ENCODE data around the gene RUFY3.
"Not testable (repeated sequence)": the region's sequence is repeated elsewhere in the genome, so short reads cannot be mapped to it uniquely, and the experiment has no call there.

RUFY3 gene

GRCh38 chr4:70705183-70706043, 16.4 kb upstream of the RUFY3 start:
- DNase-seq, result peak; percentile 45

DNA sequence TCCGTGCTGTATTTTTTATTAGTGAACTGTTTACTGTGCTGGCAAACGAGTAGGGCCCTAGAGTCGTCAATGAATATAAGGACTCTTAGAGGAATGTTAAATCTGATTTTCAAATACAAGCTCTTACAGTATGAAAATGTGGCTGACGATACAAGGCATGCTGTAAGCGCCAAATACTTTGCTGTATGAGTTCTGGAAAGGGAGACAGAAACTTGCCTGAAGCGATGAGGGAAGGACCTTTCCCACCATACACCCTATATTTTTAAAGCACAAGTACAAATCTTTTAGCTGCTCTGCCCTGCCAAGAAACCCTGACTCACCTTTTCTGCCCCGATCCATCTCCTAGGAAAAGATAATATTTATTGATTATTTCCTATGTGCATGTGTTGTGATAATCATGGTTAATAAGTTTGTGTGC, 15.7 kb upstream of the RUFY3 start:
- DNase-seq, result no peak

DNA sequence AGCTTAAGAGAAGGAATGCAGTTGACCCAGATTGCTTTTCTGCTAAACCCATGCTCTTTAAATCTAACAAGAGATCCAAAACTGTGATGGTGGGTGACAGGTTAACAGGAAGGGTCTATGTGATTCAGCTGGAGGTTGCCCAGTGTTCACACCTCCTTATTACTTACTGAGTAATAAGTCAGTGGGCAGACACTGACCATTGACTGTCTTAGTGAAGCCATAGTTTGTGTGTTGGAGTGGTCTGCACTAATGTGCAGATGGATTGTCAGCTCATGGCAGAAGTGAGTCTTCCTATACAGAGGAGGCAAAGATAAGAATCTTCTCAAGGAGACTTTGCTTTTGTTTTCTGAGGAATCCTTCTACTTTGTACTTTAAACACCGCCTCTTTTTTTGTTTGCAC, 15.2 kb upstream of the RUFY3 start:
- no peak for DNase-seq

GRCh38 chr4:70709611-70710205, 12.1 kb upstream of the RUFY3 start:
- peak; percentile 27 for DNase-seq

- no peak for DNase-seq
Observed at GRCh38 chr4:70711599-70711998, 10.2 kb upstream of the RUFY3 start.

DNA sequence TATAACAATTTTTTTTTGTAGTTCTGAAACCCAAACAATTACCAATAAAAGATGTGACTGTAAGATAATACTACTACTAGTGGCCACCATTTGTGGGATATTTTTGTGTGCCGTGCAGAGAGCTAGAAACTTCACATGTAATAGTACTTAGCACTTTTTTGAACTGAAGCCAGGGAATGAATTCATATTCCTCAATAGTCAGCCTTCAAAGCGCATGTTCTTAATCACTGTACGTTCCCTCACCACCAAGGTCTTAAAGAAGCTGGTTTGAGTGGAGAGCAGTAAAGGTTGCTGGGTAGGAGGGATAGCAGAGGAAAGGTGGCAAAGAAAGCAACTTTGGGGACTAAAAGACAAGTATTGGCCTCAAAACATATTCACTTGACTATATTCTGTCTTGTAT, 9.6 kb upstream of the RUFY3 start:
- DNase-seq, result no peak

DNA sequence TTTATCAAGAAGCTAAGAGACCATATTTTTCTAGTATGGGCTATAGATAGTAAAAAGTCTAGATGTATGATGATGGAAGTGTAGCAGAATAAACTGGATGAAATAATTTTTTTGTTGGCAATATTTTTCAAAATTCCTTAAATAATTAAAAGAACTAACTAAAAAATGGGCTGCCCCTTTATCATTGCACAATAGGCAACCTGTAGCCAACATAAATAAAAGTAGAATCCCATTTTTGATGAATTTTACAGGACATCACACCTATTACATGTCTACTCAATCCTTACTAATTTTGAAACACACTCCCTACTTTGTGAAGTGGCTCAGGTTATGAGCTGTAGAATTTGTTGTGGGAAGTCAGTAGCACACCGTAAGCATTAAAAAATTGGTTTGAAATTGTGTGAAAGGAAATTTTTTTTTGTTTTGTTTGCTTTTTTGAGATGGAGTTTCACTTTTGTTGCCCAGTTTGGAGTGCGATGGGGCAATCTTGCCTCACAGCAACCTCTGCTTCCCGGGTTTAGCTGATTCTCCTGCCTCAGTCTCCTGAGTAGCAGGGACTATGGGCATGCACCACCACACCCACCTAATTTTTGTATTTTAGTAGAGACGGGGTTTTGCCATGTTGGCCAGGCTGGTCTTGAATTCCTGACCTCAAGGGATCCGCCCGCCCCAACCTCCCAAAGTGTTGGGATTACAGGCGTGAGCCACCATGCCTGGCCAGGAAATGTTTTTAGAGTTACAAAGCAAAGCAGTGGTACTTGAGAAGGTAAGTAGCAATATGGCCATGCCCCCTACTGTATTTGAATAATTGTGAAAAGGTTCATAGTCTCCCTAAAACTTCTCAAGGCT, 8.9 kb upstream of the RUFY3 start:
- DNase-seq, result no peak

- no peak for DNase-seq
Observed at GRCh38 chr4:70713453-70714078, 8.2 kb upstream of the RUFY3 start.

DNA sequence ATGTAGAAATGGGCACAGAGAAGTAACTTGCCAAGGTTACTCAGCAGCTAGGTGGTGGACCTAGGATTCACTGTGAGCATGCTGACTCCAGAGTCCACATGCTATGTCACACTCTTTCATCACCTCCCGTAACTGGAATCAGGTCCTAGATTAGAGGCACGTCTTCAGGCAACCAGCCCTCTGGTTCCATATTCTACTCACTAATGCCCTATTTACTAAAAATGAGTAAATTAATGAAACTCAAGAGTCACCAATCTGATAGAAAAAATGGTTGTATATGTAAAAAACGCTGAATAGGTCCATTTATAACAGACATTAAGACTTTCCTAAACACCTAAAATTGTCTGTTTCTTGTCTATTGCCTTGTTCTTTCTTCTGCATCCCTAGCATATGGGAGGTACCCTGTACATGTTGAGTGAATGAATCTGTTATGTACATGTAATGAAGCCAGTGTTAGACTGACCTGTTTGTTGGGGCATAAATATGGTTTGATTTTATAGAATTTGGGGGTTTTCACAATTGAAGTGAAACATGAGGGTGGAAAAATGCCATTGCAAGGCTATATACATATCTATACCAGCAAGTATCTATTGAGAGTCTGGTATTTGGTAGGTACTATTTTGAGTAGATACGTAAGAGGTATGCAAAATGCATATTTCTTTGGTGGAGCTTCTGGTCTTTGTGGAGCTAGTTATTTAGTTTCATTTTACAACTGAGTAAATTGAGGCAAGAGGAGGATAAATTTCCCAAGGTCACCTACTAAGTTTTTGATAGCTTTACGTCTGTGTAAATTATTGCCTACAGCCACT, 7.5 kb upstream of the RUFY3 start:
- no peak for DNase-seq

- DNase-seq, result no peak
Observed at GRCh38 chr4:70715097-70715496, 6.7 kb upstream of the RUFY3 start.

DNA sequence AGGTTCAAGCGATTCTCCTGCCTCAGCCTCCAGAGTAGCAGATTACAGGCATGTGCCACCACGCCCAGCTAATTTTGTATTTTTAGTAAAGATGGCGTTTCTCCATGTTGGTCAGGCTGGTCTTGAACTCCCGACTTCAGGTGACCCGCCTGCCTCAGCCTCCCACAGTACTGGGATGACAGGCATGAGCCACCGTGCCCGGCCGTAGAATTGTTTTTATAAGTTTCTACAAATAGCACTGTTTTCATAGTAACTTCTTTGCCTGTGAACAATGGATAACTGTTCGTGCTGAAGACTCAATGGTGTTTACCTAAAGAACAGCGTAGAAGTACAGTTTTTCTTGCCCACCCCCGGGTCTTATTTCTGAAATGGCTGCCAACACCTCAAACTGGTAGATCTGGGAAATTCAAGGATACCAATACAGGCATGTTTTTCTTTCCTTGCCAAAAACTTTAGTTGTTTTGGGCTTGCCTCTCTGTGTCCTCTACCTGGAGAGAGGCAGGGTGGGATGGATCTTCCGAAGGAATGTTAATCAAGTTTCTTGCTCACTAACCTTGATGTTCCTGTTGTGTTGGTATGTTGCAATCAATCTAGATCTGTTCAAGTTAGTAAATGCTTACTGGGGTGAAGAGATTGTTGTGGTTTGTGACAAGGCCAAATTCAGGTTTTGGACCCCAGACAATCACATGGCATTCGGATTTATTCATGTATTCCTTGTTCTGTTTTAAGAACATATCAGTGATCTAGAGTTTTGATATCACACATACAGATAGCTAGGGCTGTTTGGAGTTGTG, 2.8 kb upstream of the RUFY3 start:
- no peak for DNase-seq

GRCh38 chr4:70722199-70722791, 531 bp downstream of the RUFY3 start:
- DNase-seq, result no peak

DNA sequence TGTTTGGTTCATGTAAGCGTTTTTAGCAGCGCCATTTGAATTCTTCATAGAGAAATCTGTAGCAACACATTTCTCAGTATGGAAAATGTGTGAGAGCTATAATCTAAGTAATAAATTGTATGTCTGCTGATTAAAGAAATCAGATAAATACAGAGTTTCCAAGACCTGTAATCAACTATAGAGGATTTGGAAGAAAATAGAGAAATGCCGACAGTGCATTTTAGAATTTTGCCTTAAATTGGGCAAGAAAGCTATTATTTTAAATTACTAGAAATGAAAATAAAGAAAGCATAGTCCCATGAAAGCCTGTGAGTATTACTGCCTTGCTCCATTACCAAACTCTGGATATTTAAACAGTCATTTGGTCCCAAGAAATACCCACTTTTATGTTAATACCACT, 2.7 kb downstream of the RUFY3 start:
- DNase-seq, result no peak

GRCh38 chr4:70725633-70726032, 3.9 kb downstream of the RUFY3 start:
- DNase-seq, result no peak

- not testable (repeated sequence) for DNase-seq
Observed at GRCh38 chr4:70726515-70726914, 4.8 kb downstream of the RUFY3 start.

- no peak for DNase-seq
Observed at GRCh38 chr4:70728091-70728490, 6.3 kb downstream of the RUFY3 start.

GRCh38 chr4:70732878-70733277, 11.1 kb downstream of the RUFY3 start:
- DNase-seq, result not testable (repeated sequence)

- DNase-seq, result peak; percentile 18
Observed at GRCh38 chr4:70734168-70734954, 12.6 kb downstream of the RUFY3 start.

DNA sequence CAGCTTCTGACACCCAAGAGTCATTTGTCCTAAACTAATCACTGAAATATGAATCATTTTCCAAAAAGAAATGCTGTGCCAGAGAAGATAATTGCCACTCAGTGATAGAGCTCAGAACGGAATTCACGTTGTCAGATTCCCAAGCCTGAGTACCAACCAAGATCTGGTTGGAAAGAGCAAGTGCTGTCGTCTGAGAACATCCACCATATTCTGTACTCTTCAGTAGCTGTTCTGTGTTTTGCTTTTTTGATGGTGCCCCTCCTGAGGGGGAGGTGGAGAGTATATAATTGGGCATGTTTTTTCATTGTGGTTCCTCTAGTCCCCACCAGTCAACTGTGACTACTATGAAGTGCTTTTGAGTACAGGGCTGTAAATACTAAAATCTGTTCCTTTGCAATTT, 13.2 kb downstream of the RUFY3 start:
- no peak for DNase-seq

- DNase-seq, result not testable (repeated sequence)
Observed at GRCh38 chr4:70735915-70736314, 14.2 kb downstream of the RUFY3 start.

Data from NCI-H2227 treated with DMSO at 0.1 percent for 48 hours (cell line).